ENCODE measurements around the gene EXOC6B. TPM values are rescaled to one million over a fixed set of nuclear protein-coding genes. Genes with fewer than 3 reads are reported as not detected.

Gene EXOC6B
- total and polyA plus RNA-seq, 9 of the 15 experiments (the other 6 are each of a cell fraction or from before 2014, with no cell fraction given), result 0.28 to 4.2 (median 2.0) TPM

DNA sequence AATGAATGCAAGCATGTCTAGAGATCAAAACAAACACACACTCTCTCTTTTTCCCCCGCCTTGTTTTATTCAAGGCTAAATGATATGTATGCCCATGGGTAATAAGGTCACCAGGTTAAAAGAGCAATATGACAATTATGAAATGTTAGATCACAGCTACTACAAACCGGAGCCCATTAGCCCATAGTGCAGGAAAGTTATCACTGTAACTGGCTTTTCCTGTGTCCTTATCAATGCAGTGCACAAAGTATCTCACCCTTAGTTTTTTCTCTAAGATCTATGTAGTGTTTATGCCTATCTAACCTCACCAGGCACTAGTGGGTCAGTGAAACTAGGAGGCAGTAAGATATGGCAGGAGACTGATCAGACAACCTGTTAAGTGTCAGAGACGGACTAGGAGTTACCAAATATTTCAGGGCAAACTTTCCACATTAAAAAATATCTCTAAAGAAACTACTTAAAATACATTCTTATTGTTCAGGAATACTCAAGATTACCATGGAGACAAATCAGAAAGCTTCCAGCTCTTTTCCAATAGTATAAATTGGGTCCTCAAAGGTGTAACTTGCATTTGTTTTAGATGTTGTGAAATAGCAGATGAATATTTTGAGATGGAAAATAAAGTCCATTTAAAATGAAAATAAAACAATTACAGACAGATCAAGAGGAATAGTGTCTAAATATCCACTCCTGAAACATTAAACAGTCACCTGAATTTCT, 282.2 kb downstream of the EXOC6B start (continued):
- TF ChIP-seq NR2C1 (IDR thresholded peaks at IDR 0.05), result peak; percentile 46; the same call in 1 of the 2 replicates
- TF ChIP-seq NR2C1 (tag; IDR thresholded peaks at IDR 0.05), result peak; percentile 63
- TF ChIP-seq SMARCA4 (IDR thresholded peaks at IDR 0.05), result peak; percentile 99
- TF ChIP-seq NELFE (IDR thresholded peaks at IDR 0.05; ENCODE audit: insufficient read depth, insufficient read length), result no peak
- no peak for TF ChIP-seq ZNF830 (CRISPR knock-in tag; IDR thresholded peaks at IDR 0.05)
- peak; percentile 76 for TF ChIP-seq ZNF274 (IDR thresholded peaks at IDR 0.05; ENCODE audit: borderline replicate concordance, low read depth, low read length)
- TF ChIP-seq SPI1 (IDR thresholded peaks at IDR 0.05; ENCODE audit: borderline replicate concordance, low read depth, low read length), result no peak
- TF ChIP-seq ESRRA (IDR thresholded peaks at IDR 0.05; ENCODE audit: borderline replicate concordance, low read depth), result peak; percentile 30; the same call in 1 of the 2 replicates
- TF ChIP-seq, protein P1, sequence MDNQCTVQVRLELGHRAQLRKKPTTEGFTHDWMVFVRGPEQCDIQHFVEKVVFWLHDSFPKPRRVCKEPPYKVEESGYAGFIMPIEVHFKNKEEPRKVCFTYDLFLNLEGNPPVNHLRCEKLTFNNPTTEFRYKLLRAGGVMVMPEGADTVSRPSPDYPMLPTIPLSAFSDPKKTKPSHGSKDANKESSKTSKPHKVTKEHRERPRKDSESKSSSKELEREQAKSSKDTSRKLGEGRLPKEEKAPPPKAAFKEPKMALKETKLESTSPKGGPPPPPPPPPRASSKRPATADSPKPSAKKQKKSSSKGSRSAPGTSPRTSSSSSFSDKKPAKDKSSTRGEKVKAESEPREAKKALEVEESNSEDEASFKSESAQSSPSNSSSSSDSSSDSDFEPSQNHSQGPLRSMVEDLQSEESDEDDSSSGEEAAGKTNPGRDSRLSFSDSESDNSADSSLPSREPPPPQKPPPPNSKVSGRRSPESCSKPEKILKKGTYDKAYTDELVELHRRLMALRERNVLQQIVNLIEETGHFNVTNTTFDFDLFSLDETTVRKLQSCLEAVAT (IDR thresholded peaks at IDR 0.05), result no peak
- no peak for TF ChIP-seq RBM17 (IDR thresholded peaks at IDR 0.05; ENCODE audit: borderline replicate concordance, low read depth, low read length)
- TF ChIP-seq L3MBTL2 (IDR thresholded peaks at IDR 0.05), result no peak
- TF ChIP-seq ZNF644 (tag; IDR thresholded peaks at IDR 0.05; ENCODE audit: low read depth), result 0 out of 2 replicates have a peak, but pooled peaks have one; percentile 49
- no peak for TF ChIP-seq ZNF232 (CRISPR knock-in tag; IDR thresholded peaks at IDR 0.05)
- TF ChIP-seq, protein P2, sequence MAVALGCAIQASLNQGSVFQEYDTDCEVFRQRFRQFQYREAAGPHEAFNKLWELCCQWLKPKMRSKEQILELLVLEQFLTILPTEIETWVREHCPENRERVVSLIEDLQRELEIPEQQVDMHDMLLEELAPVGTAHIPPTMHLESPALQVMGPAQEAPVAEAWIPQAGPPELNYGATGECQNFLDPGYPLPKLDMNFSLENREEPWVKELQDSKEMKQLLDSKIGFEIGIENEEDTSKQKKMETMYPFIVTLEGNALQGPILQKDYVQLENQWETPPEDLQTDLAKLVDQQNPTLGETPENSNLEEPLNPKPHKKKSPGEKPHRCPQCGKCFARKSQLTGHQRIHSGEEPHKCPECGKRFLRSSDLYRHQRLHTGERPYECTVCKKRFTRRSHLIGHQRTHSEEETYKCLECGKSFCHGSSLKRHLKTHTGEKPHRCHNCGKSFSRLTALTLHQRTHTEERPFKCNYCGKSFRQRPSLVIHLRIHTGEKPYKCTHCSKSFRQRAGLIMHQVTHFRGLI (CRISPR knock-in tag; IDR thresholded peaks at IDR 0.05), result no peak; the same call in 1 of the 2 replicates
- TF ChIP-seq, protein P3, sequence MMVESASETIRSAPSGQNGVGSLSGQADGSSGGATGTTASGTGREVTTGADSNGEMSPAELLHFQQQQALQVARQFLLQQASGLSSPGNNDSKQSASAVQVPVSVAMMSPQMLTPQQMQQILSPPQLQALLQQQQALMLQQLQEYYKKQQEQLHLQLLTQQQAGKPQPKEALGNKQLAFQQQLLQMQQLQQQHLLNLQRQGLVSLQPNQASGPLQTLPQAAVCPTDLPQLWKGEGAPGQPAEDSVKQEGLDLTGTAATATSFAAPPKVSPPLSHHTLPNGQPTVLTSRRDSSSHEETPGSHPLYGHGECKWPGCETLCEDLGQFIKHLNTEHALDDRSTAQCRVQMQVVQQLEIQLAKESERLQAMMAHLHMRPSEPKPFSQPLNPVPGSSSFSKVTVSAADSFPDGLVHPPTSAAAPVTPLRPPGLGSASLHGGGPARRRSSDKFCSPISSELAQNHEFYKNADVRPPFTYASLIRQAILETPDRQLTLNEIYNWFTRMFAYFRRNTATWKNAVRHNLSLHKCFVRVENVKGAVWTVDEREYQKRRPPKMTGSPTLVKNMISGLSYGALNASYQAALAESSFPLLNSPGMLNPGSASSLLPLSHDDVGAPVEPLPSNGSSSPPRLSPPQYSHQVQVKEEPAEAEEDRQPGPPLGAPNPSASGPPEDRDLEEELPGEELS (CRISPR knock-in tag; IDR thresholded peaks at IDR 0.05; ENCODE audit: borderline replicate concordance), result no peak
- TF ChIP-seq MBD2 (IDR thresholded peaks at IDR 0.05; ENCODE audit: borderline replicate concordance, low read depth), result peak; percentile 81
- TF ChIP-seq RBM15 (IDR thresholded peaks at IDR 0.05; ENCODE audit: insufficient read depth, low read length), result no peak
- TF ChIP-seq ZFP30 (CRISPR knock-in tag; IDR thresholded peaks at IDR 0.05; ENCODE audit: borderline replicate concordance), result no peak
- TF ChIP-seq, protein P4, sequence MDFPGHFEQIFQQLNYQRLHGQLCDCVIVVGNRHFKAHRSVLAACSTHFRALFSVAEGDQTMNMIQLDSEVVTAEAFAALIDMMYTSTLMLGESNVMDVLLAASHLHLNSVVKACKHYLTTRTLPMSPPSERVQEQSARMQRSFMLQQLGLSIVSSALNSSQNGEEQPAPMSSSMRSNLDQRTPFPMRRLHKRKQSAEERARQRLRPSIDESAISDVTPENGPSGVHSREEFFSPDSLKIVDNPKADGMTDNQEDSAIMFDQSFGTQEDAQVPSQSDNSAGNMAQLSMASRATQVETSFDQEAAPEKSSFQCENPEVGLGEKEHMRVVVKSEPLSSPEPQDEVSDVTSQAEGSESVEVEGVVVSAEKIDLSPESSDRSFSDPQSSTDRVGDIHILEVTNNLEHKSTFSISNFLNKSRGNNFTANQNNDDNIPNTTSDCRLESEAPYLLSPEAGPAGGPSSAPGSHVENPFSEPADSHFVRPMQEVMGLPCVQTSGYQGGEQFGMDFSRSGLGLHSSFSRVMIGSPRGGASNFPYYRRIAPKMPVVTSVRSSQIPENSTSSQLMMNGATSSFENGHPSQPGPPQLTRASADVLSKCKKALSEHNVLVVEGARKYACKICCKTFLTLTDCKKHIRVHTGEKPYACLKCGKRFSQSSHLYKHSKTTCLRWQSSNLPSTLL (IDR thresholded peaks at IDR 0.05), result no peak
- TF ChIP-seq, protein P5, sequence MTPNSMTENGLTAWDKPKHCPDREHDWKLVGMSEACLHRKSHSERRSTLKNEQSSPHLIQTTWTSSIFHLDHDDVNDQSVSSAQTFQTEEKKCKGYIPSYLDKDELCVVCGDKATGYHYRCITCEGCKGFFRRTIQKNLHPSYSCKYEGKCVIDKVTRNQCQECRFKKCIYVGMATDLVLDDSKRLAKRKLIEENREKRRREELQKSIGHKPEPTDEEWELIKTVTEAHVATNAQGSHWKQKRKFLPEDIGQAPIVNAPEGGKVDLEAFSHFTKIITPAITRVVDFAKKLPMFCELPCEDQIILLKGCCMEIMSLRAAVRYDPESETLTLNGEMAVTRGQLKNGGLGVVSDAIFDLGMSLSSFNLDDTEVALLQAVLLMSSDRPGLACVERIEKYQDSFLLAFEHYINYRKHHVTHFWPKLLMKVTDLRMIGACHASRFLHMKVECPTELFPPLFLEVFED (CRISPR knock-in tag; conservative IDR thresholded peaks at IDR 0.05), result 0 out of 2 replicates have a peak, but pooled peaks have one; percentile 55

Measured in K562 (cell line).